ENCODE results near the gene IRS2.

DNA sequence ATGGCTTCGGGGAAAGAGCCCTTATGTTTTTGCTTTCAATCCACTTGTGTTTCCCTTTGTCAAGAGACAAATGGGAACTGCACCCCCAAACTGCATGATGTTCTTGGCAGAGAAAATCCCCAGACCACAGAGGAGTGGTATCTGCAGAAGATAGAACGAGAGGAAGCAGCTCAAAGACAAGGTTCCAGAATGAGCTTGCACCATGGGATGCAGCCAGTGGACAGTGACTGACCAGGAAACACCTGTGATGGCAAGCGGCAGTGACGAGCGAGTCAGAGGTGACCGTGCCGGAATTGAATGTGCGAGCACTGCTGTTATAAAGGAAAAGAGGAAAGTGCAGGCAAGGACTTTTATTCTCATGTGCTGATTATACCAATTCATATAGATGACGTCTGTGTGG, 46.3 kb downstream of the IRS2 start:
- TF ChIP-seq, protein P1, sequence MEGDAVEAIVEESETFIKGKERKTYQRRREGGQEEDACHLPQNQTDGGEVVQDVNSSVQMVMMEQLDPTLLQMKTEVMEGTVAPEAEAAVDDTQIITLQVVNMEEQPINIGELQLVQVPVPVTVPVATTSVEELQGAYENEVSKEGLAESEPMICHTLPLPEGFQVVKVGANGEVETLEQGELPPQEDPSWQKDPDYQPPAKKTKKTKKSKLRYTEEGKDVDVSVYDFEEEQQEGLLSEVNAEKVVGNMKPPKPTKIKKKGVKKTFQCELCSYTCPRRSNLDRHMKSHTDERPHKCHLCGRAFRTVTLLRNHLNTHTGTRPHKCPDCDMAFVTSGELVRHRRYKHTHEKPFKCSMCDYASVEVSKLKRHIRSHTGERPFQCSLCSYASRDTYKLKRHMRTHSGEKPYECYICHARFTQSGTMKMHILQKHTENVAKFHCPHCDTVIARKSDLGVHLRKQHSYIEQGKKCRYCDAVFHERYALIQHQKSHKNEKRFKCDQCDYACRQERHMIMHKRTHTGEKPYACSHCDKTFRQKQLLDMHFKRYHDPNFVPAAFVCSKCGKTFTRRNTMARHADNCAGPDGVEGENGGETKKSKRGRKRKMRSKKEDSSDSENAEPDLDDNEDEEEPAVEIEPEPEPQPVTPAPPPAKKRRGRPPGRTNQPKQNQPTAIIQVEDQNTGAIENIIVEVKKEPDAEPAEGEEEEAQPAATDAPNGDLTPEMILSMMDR (IDR thresholded peaks at IDR 0.05): no peak
- TF ChIP-seq TCF7L2 (IDR thresholded peaks at IDR 0.05; ENCODE audit: low read depth, low read length) (no peak), POLR2AphosphoS5 (IDR thresholded peaks at IDR 0.05; ENCODE audit: low read depth, low read length) (no peak)
